Activated naive CD4-positive, alpha-beta T cell treated with anti-CD3 and anti-CD28 coated beads, Interleukin-2, amount 50 U/mL, for 72 hours (primary cell): Measurements from ENCODE around the gene ITIH4. TPM values are rescaled to one million over a fixed set of nuclear protein-coding genes. Genes with fewer than 3 reads are reported as not detected.

Experiments
- ATAC-seq, 2 donors: fragments of 150-1000 bp; cut with Tn5 transposase; 2 replicates each; pipeline ENCODE4 v1.10.0; 2021; ENCODE audit warnings: mild to moderate bottlenecking in 2 of 2, moderate library complexity in 2 of 2
- DNase-seq, 2 donors: peaks; one replicate each; pipeline ENCODE4 v3.0.0; 2021 to 2022; ENCODE audit warnings: low spot score in 2 of 2
- H3K27ac Mint-ChIP-seq, 2 donors: one replicate each; pipeline ENCODE4 v1.8.0; 2022; ENCODE audit warnings: mild to moderate bottlenecking in 2 of 2, mixed read lengths in 2 of 2
- H3K36me3 Mint-ChIP-seq, 2 donors: one replicate each; pipeline ENCODE4 v1.8.0; 2022; ENCODE audit warnings: mixed read lengths in 2 of 2
- H3K9me3 Mint-ChIP-seq, 2 donors: one replicate each; pipeline ENCODE4 v1.8.0; 2022; ENCODE audit warnings: mixed read lengths in 2 of 2
- total RNA-seq, 2 donors: library from RNA; stranded (reverse); gene quantifications; one replicate each; pipeline ENCODE4 v1.2.3, GENCODE V29; 2022

The ITIH4 gene
- total RNA-seq, result 10 to 100 TPM in 1 of 2 donors, 1 to 10 TPM in 1; 1.5 to 16.5 TPM

DNA sequence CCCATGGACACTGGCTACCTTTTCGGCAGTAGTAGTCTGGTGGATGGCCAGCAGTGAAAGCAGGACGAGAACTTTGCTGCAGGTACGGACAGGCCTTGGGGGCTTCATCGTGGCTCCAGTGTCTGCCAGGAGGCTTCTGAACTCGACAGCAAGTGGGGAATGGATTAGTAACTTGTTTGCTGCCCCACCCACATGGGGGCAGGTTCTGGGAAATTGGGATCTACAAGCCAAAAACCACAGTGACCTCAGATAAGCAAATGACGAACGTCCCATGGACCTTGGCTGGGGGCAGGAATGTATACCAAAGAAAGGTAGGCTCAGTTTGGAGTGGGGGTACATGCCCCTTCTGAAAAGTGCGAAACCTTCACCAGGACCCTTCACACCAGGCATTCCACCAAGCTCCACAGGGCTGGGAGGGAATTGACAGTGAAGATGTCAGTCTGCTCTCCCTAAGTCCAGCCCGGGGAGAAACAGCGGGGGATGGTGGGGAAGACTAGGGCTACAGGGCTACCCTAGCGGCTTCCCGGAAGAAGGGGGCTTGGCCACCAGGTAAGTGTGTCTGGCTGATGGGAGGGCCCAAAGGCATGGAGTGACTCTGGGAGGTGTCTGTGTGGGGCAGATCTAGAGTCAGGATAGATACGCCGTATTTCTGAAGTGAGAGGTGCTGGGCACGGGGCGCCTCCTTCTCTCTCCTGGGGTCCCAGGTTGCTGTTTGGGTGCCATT lies at the start of gene ITIH4:
Gene ITIH4, minus strand, starts transcription at position 138 of the 724 bp plus-strand sequence. Its CDS starts 30 bp downstream, at position 108.
- no peak for ATAC-seq
- H3K36me3 Mint-ChIP-seq, result no peaks in the 10 kb centered on the region
- H3K9me3 Mint-ChIP-seq, result no peaks in the 10 kb centered on the region
- no peak for DNase-seq
- peak within 1 kb of the TSS; percentile 55 to 91 for H3K27ac Mint-ChIP-seq

DNA sequence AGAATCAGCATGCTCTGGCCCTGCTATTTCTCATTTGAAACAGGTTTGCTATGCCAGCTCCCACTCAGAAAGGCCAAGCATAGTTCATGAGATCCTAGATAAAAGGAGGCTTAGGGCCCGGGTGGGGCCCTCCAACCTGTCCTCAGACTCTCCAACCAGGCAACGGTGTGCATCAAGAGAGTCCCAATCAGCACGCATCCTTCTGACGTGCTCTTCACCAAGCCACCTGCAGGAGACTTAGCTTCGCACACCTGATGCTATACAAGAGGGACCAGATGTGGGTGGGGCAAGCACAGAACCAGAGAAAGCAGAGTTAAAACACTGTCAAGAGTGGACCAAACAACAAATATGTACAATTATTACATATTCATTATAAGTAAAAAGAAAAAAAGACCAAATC lies 49.6 kb upstream of the ITIH4 start:
- peaks cover 0 to 2% of the 10 kb centered on the region in 2 donors for H3K9me3 Mint-ChIP-seq
- no peak overlapping the region for H3K27ac Mint-ChIP-seq
- DNase-seq (no peak), ATAC-seq (peak in 1 of 2 donors; percentile 46)
- peaks cover 4 to 20% of the 10 kb centered on the region in 2 donors for H3K36me3 Mint-ChIP-seq

DNA sequence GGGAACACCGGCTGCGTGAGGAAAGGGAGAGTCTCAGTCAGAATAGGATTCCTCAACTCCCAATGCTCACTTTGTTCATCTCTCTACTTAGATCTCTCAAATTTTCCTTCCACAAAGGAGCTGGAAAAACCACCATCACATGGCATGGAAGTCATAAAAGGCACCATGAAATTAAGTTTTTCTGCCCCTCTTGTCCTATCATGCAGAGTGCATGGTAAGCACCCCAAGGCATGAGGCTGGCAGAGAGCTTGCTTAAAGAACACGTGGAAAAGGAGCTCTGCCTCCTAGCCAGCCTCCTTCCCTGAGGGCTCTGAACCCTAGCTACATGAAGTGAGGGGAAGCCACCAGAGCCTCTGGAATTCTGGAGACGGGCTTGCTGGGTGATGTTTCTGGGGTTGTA lies 49.1 kb upstream of the ITIH4 start:
- Mint-ChIP-seq H3K9me3 (no peaks in the 10 kb centered on the region), H3K36me3 (peaks cover 0 to 15% of the 10 kb centered on the region in 2 donors), H3K27ac (no peak overlapping the region)
- ATAC-seq (no peak), DNase-seq (no peak)

DNA sequence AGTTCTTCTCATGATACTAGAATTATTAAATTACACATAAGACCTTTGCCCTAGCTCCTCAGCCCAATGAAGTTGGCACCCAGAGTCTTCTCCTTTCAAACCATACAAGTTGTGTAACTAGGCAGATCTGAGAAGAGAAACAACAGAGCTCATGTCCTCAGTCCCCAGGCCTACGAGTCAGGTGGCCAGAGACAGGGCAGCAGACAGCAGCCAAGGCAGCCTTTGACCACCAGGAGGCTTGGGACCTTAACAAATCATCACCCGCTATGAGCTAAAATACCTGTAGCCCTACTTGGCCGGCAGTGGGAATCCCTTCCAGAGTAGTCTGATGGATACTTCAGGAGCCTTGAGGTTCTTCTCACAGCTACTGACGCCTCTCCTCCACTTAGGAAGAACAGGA lies 48.6 kb upstream of the ITIH4 start:
- Mint-ChIP-seq H3K36me3 (peaks cover 0 to 10% of the 10 kb centered on the region in 2 donors), H3K27ac (no peak overlapping the region), H3K9me3 (no peaks in the 10 kb centered on the region)
- DNase-seq, result no peak
- ATAC-seq, result no peak

DNA sequence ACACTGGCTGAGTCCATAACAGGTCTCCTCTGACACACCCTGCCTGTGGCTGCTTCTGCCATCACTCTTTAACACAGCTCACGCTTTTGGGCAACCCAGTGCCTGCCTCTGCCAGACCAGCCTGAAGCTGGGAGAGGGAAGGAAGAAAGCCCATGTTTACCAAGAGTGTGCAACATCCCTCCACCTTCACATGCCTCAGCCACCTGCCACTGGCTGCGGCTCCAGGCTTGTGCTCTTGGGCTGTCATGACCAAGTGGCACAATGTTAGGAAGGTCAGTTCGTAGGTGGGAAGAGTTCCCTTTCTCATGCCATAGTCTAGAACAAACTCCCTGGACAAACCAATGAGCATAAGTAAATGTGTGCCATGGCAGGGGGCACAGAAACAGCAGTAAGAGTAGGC lies 46.6 kb upstream of the ITIH4 start:
- Mint-ChIP-seq H3K9me3 (no peaks in the 10 kb centered on the region), H3K27ac (no peak overlapping the region), H3K36me3 (peaks cover 0 to 7% of the 10 kb centered on the region in 2 donors)
- DNase-seq (no peak), ATAC-seq (no peak)

DNA sequence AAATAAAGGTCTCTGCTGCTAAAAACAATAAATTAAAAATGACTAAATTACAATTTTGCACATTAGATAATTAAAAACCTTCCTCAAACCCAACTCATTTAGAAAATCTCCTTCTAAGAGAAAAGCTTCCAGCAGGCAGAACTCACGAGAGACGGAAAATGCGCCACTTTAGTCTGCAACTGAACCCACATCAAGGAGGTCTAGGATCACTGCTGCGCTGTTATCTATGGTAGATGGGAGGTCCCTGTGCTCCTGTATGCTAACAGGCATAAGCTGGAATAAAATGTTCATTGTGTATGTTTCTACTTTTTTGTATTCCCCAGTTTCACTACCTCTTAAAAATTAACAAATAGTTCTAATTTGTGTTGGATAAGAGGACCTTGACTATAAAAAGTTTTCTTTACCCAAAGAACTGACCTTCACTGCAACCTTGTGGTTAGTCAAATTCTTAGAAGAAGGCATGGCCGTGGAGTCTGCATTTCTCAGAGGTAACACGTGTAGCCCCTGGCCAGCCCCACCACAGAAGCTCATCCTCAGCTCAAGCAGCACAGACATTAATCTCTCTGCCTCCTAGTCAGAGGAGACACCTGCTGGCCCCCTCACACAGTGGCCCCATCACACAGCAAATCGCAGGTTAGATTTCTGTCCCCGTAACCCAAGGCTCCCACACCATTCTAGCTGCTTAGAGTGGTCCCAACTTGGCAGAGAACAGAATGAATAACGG lies 44.6 kb upstream of the ITIH4 start:
- Mint-ChIP-seq H3K36me3 (peaks cover 0 to 7% of the 10 kb centered on the region in 2 donors), H3K27ac (peak overlapping the region in 1 of 2 donors; percentile 75), H3K9me3 (no peaks in the 10 kb centered on the region)
- ATAC-seq (peak; percentile 39 to 61), DNase-seq (no peak)

DNA sequence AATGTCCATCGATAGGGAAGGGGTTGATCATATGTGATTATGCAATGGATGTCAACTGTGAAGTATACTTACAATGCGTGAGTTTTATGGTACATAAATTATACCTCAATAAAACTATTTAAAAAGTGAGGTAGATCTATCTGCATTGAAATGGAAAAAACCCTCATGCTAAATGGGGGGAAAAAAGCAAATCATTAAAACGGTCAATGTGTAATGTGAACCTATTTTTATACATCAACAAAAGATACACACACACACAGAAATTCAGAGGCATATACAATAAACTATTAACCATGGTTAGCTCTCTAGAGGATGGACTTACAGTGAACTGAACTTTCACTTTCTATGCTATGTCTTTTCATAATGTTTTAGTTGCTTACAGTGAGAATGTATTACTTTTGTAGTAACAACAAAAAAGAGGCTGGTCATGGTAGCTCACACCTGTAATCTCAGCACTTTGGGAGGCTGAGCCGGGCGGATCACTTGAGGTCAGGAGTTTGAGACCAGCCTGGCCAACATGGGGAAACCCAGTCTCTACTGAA lies 43.8 kb upstream of the ITIH4 start:
- no peaks in the 10 kb centered on the region for H3K9me3 Mint-ChIP-seq
- DNase-seq, result no peak
- no peak for ATAC-seq
- H3K27ac Mint-ChIP-seq, result peak overlapping the region in 1 of 2 donors; percentile 47
- peaks cover 0 to 7% of the 10 kb centered on the region in 2 donors for H3K36me3 Mint-ChIP-seq

DNA sequence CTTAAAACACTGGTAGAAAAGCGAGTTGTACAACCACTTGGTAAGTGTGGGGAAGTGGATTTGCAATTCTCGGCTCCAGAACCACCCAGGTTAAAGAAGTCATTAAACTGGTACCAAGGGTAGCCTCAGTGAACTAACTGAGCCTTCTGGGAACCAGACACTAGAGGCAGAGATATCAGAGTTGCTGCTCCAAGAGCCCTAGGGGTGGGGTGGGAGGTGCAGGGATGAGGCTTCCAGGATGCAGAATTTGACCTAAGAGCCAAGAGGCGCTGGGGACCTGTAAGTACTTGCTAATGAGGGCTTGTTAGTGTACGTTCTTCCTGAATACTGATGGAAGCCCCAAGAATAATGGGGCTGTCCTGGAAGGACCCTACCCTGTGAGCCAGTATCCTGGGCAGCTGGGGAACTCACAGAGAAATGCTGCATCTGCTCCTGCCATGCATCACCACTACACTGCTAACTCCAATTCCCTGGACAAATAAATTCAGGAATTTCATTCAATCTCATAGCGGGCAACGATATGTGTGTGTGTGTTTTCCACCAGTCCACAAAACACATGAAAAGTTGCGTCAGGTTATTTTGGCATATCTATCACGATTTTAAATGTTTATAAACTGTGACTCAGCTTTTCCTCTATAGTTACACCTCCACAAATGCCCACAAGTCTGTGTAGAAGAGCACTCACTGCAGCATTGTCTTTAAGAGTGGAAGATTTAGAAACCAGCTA lies 43.1 kb upstream of the ITIH4 start:
- peak overlapping the region in 1 of 2 donors; percentile 59 for H3K27ac Mint-ChIP-seq
- ATAC-seq (peak in 1 of 2 donors; percentile 65), DNase-seq (no peak)
- peaks cover 0 to under 1% of the 10 kb centered on the region in 2 donors for H3K36me3 Mint-ChIP-seq
- no peaks in the 10 kb centered on the region for H3K9me3 Mint-ChIP-seq

DNA sequence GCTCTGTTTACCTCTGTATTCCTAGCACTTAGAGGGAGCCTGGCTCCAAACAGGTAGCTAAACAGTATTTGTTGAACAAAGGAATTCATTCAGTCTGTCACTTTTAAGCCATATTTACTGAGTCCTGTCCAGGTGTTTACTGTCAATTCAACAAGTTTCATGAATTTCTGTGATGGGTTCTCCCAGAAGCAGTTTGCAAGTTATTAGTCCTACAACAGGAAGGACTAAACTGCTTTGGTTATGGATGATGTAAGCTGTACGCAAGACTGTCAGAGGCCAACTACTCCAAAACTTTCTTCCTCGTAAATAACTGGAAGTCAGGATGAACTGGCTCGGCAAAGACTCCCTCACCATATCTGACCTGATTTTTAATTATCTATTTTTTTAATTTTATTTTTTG lies 41.8 kb upstream of the ITIH4 start:
- DNase-seq, result no peak
- H3K9me3 Mint-ChIP-seq, result no peaks in the 10 kb centered on the region
- peaks cover 4 to 5% of the 10 kb centered on the region in 2 donors for H3K36me3 Mint-ChIP-seq
- peak overlapping the region in 1 of 2 donors; percentile 2 for H3K27ac Mint-ChIP-seq
- no peak for ATAC-seq

DNA sequence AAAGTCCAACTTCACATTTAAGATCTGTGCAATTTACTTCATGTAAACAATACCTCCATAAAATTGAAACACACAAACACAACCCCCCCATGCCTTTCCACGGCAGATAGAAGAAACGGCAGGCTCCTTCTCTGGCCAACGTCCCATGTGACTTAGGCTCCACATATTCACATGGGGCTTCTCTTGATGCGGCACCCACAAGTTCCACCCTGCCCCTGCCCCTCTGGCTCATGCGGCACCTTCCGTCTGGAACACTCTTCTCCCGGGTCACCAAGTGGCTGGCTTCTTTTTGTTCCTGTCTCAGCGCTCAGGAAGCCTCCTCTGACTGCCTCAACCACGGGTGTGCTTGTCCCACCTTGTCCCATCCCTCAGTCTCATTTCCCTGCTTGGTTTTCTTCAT lies 41.3 kb upstream of the ITIH4 start:
- peaks cover 4 to 6% of the 10 kb centered on the region in 2 donors for H3K36me3 Mint-ChIP-seq
- H3K27ac Mint-ChIP-seq, result peak overlapping the region; percentile 2 to 61
- H3K9me3 Mint-ChIP-seq, result no peaks in the 10 kb centered on the region
- no peak for DNase-seq
- ATAC-seq, result no peak

DNA sequence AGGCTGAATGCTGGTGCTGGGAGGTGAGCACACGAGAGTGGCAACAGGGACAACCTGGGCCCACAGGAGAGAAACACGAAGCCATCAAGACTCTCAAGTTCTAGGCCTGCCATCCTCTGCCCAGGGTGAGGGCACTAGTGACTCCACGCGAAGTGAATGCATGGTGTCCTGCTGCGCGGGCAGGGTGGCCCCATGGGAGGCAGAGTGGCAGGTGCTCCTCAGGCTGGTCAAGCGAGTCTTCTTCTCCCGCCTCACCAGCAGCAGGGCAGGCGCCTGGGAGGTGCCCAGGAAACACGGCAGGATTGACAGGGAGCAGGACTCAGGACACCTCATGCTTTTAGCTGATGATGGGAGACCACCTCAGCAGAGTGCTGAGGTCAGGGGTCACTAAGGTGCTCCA lies 40.0 kb upstream of the ITIH4 start:
- H3K27ac Mint-ChIP-seq, result no peak overlapping the region
- ATAC-seq (no peak), DNase-seq (no peak)
- H3K36me3 Mint-ChIP-seq, result peaks cover 15 to 19% of the 10 kb centered on the region in 2 donors
- peaks cover 7 to 11% of the 10 kb centered on the region in 2 donors for H3K9me3 Mint-ChIP-seq

DNA sequence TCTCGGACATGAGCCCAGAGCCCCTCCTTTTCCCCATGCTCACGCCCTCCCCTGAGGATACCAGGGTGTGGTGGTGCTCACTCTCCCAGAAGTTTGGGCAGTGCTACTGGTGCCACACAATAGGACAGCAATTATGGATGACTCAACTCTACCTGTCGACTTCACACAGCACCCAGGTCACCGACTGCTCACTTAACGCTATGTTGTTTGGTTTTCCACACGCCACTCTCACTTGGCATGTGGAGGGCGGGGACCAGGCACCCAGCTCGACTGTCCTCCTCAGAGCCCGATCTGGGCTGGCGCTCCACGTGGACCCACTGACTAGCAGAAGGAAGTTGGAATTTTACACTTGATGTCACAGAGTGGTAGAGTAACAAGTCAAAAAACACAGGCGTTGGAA lies 36.0 kb upstream of the ITIH4 start:
- Mint-ChIP-seq H3K9me3 (peaks cover 7 to 25% of the 10 kb centered on the region in 2 donors), H3K27ac (no peak overlapping the region), H3K36me3 (peaks cover 15 to 49% of the 10 kb centered on the region in 2 donors)
- ATAC-seq (no peak), DNase-seq (no peak)

DNA sequence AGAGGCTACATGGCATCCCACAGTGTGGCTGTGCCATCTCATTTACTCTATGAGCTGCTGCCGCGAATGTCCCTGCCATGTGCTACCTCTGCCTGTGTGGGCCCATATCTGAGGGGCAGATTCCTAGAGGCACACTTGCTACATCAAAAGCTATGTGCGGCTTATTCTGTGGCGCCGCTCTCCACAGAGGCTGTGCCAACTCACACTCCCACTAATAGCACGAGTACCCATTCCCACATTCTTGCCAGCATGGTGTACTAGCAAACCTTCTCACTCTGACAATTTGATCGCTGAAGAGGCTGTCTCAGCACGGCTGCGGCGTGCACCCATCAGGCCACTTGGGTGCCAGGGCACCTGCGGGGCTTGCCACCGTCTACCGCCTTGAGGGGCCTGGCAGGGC lies 35.5 kb upstream of the ITIH4 start:
- H3K36me3 Mint-ChIP-seq, result peaks cover 15 to 49% of the 10 kb centered on the region in 2 donors
- no peak for ATAC-seq
- H3K27ac Mint-ChIP-seq, result no peak overlapping the region
- no peak for DNase-seq
- H3K9me3 Mint-ChIP-seq, result peaks cover 7 to 25% of the 10 kb centered on the region in 2 donors

DNA sequence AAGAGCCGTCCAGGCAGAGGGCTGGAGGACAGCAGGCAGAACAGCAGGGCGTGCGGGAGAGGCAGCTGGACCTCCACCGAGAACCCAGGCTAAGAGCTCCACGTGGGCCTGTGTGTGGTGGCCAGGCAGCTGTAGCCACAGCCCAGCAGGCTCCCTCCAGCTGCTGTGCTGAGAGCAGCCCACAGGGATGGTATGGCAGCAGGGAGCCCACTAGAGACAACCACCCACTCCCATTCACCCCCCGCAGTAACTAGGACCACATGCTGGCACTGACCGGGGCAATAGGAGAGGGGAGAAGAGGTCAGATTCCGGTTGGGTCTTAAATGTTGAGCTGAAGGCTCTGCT lies 29.9 kb upstream of the ITIH4 start:
- Mint-ChIP-seq H3K27ac (peak overlapping the region; percentile 7 to 11), H3K36me3 (peaks cover 0 to 29% of the 10 kb centered on the region in 2 donors), H3K9me3 (peaks cover 0 to 14% of the 10 kb centered on the region in 2 donors)
- ATAC-seq, result no peak
- no peak for DNase-seq

DNA sequence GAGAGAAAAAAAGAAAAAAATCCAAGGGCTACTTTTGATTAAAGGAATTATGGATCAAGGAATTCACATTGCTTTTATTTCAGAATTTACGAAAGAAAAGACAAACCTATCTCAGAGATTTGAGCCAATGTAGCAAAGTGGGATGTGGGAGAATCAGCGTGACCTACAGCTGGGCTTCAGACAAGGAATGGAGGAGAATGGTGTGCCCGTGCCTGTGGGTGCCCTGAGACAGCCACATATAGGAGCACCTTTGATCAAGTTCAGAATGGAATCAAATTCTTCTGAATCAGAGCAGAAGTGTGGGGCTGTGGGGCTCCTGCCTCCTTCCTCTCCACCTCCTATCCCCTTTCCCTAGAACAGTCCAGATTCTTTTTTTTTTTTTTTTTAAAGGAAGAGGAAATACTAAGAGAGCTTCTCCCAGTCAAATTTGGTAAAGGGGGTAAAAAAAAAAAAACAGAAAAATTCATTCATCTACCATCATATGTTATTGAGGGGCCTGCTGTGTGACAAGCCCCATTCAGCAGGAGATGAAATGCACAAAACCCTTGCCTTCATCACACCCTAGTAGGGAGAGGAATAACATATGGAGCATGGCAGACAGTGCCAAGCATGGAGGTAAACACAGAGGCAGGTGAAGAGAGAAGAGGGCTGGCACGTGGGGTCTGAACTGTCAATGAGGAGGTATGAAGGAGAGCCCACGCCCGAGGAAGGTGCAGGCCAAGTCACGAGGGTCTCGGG lies 29.4 kb upstream of the ITIH4 start:
- H3K27ac Mint-ChIP-seq, result peak overlapping the region; percentile 7 to 11
- no peak for ATAC-seq
- DNase-seq, result no peak
- peaks cover 0 to 9% of the 10 kb centered on the region in 2 donors for H3K9me3 Mint-ChIP-seq
- peaks cover 0 to 23% of the 10 kb centered on the region in 2 donors for H3K36me3 Mint-ChIP-seq

DNA sequence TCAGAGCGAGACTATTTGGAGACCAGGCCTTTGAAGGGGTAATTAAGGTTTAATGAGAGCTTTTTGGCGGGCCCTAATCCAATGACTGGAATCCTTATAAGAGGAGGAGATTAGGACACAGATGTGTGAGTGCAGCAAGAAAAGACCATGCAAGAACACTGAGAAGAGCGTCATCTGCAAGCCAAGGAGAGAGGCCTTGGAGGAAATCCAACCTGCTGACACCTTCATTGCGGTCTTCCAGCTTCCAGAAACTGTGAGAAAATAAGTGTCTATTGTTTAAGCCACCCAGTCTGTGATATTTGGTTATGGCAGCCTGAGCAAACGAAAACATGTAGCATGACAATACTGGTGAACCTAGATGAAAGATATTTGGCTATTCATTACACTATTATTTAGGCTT lies 27.4 kb upstream of the ITIH4 start:
- peaks cover 0 to 5% of the 10 kb centered on the region in 2 donors for H3K9me3 Mint-ChIP-seq
- H3K27ac Mint-ChIP-seq, result no peak overlapping the region
- H3K36me3 Mint-ChIP-seq, result peaks cover 0 to 5% of the 10 kb centered on the region in 2 donors
- no peak for DNase-seq
- no peak for ATAC-seq
